Tibial nerve (tissue), 4 donors: Measurements from ENCODE around the gene ARGLU1. TPM values are rescaled to one million over a fixed set of nuclear protein-coding genes. Genes with fewer than 3 reads are reported as not detected.

Experiments used
- DNase-seq, 2 donors: peaks; one replicate each; pipeline ENCODE4 v3.0.0-alpha.2; 2019; ENCODE audit warnings: low spot score in 2 of 2
- H3K27ac ChIP-seq, 4 donors: fragments of 200-600 bp; sonication (generic) in 3 of 4; one replicate each; pipeline ENCODE4 v1.5.1; 2017 to 2019; ENCODE audit warnings: mild to moderate bottlenecking in 1 of 4
- H3K27me3 ChIP-seq, 2 donors: fragments of 200-600 bp; sonication (generic) in 1 of 2; one replicate each; pipeline versions ENCODE4 v1.5.1 to v1.6.0; 2017 to 2019
- H3K36me3 ChIP-seq, 3 donors: fragments of 200-600 bp; sonication (generic); one replicate each; pipeline ENCODE4 v1.5.1; 2018 to 2019
- H3K4me1 ChIP-seq, 4 donors: fragments of 200-600 bp; sonication (generic) in 3 of 4; one replicate each; pipeline ENCODE4 v1.5.1; 2017 to 2019
- H3K4me3 ChIP-seq, 4 donors: fragments of 200-600 bp; sonication (generic) in 3 of 4; one replicate each; pipeline ENCODE4 v1.5.1; 2017 to 2019; ENCODE audit warnings: mild to moderate bottlenecking in 1 of 4, moderate library complexity in 1 of 4
- H3K9me3 ChIP-seq, 4 donors: fragments of 200-600 bp; sonication (generic) in 3 of 4; one replicate each; pipeline ENCODE4 v1.5.1; 2017 to 2019
- EP300 ChIP-seq, 2 donors: sonication (generic); formaldehyde crosslinking; IDR thresholded peaks; one replicate each; pipeline ENCODE4 v1.6.1; 2017; ENCODE audit warnings: antibody characterized with exemption in 2 of 2, mild to moderate bottlenecking in 1 of 2
- POLR2A ChIP-seq, 2 donors: fragments of 450-650 bp; IDR thresholded peaks; one replicate each; pipeline ENCODE4 v1.6.1; 2017; ENCODE audit warnings: antibody characterized with exemption in 2 of 2, mild to moderate bottlenecking in 2 of 2, moderate library complexity in 2 of 2
- WGBS, 2 donors: methylation state at CpG; one replicate each; pipeline ENCODE4 v1.1.5; 2018; 5-methylcytosine and 5-hydroxymethylcytosine counted together
- total RNA-seq, 4 donors: library from RNA; depleted of rRNA; stranded (reverse); fragments of >200 nt; gene quantifications; one replicate each; pipeline ENCODE4 v1.1.0, GENCODE V29; 2016
- TF ChIP-seq, protein P1 (sequence below), 5 experiments: fragments of 200-600 bp in 3 of 5; fragments of 450-650 bp in 2 of 5; sonication (generic) in 3 of 5; IDR thresholded peaks; one replicate each; pipeline ENCODE4 v1.5.1; 2016 to 2019; ENCODE audit warnings: antibody characterized with exemption in 5 of 5, mild to moderate bottlenecking in 3 of 5, moderate library complexity in 2 of 5

ARGLU1 gene
- total RNA-seq, 4 donors from 2014 or later, result 115 to 148 (median 138) TPM

DNA sequence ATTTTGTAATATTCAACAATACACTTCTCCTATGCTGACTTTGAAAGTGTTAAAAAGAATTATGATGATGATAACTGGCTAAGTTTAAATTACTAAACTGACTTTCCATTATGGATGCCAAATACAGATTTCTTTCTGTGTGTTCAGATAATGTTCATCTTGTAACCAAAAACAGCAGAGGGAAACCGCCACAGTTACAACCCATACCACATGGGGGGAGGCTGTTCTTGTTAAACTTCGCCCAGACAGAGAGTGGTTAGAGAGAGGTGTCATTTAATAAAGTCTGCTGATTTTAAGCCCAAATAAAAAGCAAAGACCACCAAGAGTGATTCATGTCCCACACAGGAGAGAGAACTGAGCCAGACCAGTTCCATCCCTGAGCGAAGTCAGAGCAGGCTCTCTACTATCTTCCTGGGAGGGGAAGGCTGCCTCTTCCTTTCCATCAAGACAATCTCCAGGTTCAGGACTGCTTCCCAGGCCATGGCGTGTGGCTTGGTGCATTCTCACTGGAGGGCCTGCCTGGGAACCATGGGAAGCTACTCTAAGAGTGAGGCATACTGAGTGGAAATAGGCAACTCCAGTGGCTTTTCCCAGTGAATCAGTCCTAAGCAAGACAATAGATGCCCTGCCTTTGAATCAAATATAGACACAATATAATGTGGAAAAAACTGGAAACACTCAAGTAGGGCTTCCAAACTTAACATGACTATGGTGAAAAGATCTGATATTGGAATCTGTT lies 50.7 kb downstream of the ARGLU1 start:
- Histone ChIP-seq H3K27me3 (no peaks in the 10 kb centered on the region), H3K9me3 (no peaks in the 10 kb centered on the region), H3K4me1 (peaks cover 0 to 14% (median 3%) of the 10 kb centered on the region in 4 donors), H3K4me3 (no peak overlapping the region), H3K36me3 (no peaks in the 10 kb centered on the region), H3K27ac (no peak overlapping the region)
- WGBS, 2 donors, result 86 to 87% methylated on average over 4 of the region's 4 CpGs
- TF ChIP-seq EP300 (IDR thresholded peaks at IDR 0.05), result no peak
- TF ChIP-seq, protein P1, sequence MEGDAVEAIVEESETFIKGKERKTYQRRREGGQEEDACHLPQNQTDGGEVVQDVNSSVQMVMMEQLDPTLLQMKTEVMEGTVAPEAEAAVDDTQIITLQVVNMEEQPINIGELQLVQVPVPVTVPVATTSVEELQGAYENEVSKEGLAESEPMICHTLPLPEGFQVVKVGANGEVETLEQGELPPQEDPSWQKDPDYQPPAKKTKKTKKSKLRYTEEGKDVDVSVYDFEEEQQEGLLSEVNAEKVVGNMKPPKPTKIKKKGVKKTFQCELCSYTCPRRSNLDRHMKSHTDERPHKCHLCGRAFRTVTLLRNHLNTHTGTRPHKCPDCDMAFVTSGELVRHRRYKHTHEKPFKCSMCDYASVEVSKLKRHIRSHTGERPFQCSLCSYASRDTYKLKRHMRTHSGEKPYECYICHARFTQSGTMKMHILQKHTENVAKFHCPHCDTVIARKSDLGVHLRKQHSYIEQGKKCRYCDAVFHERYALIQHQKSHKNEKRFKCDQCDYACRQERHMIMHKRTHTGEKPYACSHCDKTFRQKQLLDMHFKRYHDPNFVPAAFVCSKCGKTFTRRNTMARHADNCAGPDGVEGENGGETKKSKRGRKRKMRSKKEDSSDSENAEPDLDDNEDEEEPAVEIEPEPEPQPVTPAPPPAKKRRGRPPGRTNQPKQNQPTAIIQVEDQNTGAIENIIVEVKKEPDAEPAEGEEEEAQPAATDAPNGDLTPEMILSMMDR (IDR thresholded peaks at IDR 0.05), result no peak
- no peak for TF ChIP-seq POLR2A (IDR thresholded peaks at IDR 0.05)
- DNase-seq, result no peak

- no peak overlapping the region for H3K27ac ChIP-seq
- H3K27me3 ChIP-seq, result no peaks in the 10 kb centered on the region
- no peaks in the 10 kb centered on the region for H3K9me3 ChIP-seq
- peaks cover 0 to 11% (median 3%) of the 10 kb centered on the region in 4 donors for H3K4me1 ChIP-seq
- WGBS, 2 donors, result 86 to 94% methylated on average over 5 of the region's 5 CpGs
- TF ChIP-seq EP300 (IDR thresholded peaks at IDR 0.05) (no peak), POLR2A (IDR thresholded peaks at IDR 0.05) (no peak)
- TF ChIP-seq, protein P1 (IDR thresholded peaks at IDR 0.05), result no peak
- no peak overlapping the region for H3K4me3 ChIP-seq
- no peak for DNase-seq
- peaks cover 0 to 6% (median 0%) of the 10 kb centered on the region in 3 donors for H3K36me3 ChIP-seq
Measured at GRCh38 chr13:106515635-106516254, 52.2 kb downstream of the ARGLU1 start.

- 87% methylated on average over 15 of the region's 15 CpGs for WGBS, 2 donors
Measured at GRCh38 chr13:106514928-106515634, 52.9 kb downstream of the ARGLU1 start.

GRCh38 chr13:106513025-106513983 lies 54.6 kb downstream of the ARGLU1 start:
- H3K36me3 ChIP-seq, result peaks cover 0 to 12% (median 0%) of the 10 kb centered on the region in 3 donors
- no peak overlapping the region for H3K4me3 ChIP-seq
- DNase-seq, result no peak
- peak overlapping the region in 2 of 4 donors; percentile 25 to 65 for H3K27ac ChIP-seq
- no peaks in the 10 kb centered on the region for H3K9me3 ChIP-seq
- 52 to 54% methylated on average over 8 of the region's 8 CpGs for WGBS, 2 donors
- TF ChIP-seq EP300 (IDR thresholded peaks at IDR 0.05), result no peak
- TF ChIP-seq, protein P1 (IDR thresholded peaks at IDR 0.05), result no peak
- TF ChIP-seq POLR2A (IDR thresholded peaks at IDR 0.05), result no peak
- H3K27me3 ChIP-seq, result no peaks in the 10 kb centered on the region
- H3K4me1 ChIP-seq, result peaks cover 0 to 9% (median 3%) of the 10 kb centered on the region in 4 donors

More at GRCh38 chr13:106514928-106515634, 52.9 kb downstream of the ARGLU1 start:
- TF ChIP-seq EP300 (IDR thresholded peaks at IDR 0.05) (no peak), POLR2A (IDR thresholded peaks at IDR 0.05) (no peak)
- TF ChIP-seq, protein P1 (IDR thresholded peaks at IDR 0.05), result no peak
- peaks cover 0 to 12% (median 0%) of the 10 kb centered on the region in 3 donors for H3K36me3 ChIP-seq
- no peak overlapping the region for H3K4me3 ChIP-seq
- no peaks in the 10 kb centered on the region for H3K27me3 ChIP-seq
- H3K4me1 ChIP-seq, result peaks cover 0 to 6% (median 2%) of the 10 kb centered on the region in 4 donors
- H3K9me3 ChIP-seq, result no peaks in the 10 kb centered on the region
- DNase-seq, result no peak
- H3K27ac ChIP-seq, result no peak overlapping the region
